ENCODE data around the gene MYF5. TPM values are rescaled to one million over a fixed set of nuclear protein-coding genes. Genes with fewer than 3 reads are reported as not detected.

The MYF5 gene
- total and polyA plus RNA-seq, 9 donors = 26.0 to 37.0 (median 31.8) TPM

DNA sequence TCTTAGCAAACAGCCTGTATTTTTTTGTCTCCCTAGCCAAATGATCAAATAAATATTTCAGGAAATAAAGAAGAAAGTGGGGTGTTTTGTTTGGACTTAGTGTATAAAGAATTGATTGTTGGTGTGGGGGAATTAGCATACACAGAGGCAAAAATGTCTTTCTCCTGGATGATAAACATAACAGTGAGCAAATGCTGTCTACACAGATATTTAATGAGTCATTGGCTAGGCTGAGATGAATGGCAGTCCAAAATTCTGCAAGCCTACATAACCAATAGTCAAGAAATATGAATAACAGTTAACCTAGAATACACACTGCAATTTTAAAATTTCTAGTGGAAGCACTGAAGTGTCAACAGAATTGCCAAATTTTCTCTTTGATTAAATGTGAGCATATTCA lies 35.8 kb downstream of the MYF5 start:
- DNase-seq = no peak

DNA sequence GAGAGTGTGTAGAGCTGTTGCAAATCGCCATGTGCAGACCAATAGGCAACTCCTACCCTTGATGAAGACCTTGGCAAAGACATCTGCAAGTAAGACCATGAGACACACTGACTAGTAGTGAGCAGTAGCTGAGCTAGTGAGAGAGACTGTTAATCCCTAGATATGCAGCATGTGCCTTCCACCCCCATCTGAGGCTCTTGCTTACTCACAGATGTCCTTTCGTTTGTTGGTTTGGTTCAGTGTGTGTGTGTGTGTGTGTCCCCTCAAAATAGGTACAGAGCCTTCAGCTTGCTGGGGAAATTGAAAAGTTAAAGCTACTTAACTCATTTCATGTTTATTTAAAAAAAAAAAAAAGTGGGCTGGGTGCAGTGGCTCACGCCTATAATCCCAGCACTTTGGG lies 37.6 kb downstream of the MYF5 start:
- no CpG with 5 or more reads among the region's 3 CpGs for WGBS (ENCODE audit: insufficient coverage)
- peaks cover 2% of the 10 kb centered on the region for H3K4me1 ChIP-seq (ENCODE audit: control insufficient read depth, insufficient read depth, low read length)
- no peaks in the 10 kb centered on the region for H3K9me3 ChIP-seq (replicated peaks; ENCODE audit: control insufficient read depth, low read depth, low read length)
- H3K4me3 ChIP-seq (ENCODE audit: low read length) = no peak overlapping the region
- DNase-seq = peak; percentile 36
- H3K27me3 ChIP-seq (ENCODE audit: control insufficient read depth, insufficient read depth, low read length) = no peaks in the 10 kb centered on the region
- no peak overlapping the region for H3K27ac ChIP-seq (ENCODE audit: low read length)
- H3K36me3 ChIP-seq (ENCODE audit: control insufficient read depth, insufficient read depth, low read length) = no peaks in the 10 kb centered on the region

More for the DNA sequence above, 35.8 kb downstream of the MYF5 start:
- H3K9me3 ChIP-seq (replicated peaks; ENCODE audit: control insufficient read depth, low read depth, low read length) = no peaks in the 10 kb centered on the region
- H3K4me3 ChIP-seq (ENCODE audit: low read length) = no peak overlapping the region
- H3K27ac ChIP-seq (ENCODE audit: low read length) = no peak overlapping the region
- H3K36me3 ChIP-seq (ENCODE audit: control insufficient read depth, insufficient read depth, low read length) = no peaks in the 10 kb centered on the region
- H3K27me3 ChIP-seq (ENCODE audit: control insufficient read depth, insufficient read depth, low read length) = no peaks in the 10 kb centered on the region
- peaks cover 2% of the 10 kb centered on the region for H3K4me1 ChIP-seq (ENCODE audit: control insufficient read depth, insufficient read depth, low read length)

- Histone ChIP-seq H3K4me1 (ENCODE audit: control insufficient read depth, insufficient read depth, low read length) (peaks cover 2% of the 10 kb centered on the region), H3K36me3 (ENCODE audit: control insufficient read depth, insufficient read depth, low read length) (no peaks in the 10 kb centered on the region), H3K4me3 (ENCODE audit: low read length) (no peak overlapping the region), H3K9me3 (replicated peaks; ENCODE audit: control insufficient read depth, low read depth, low read length) (no peaks in the 10 kb centered on the region), H3K27me3 (ENCODE audit: control insufficient read depth, insufficient read depth, low read length) (no peaks in the 10 kb centered on the region), H3K27ac (ENCODE audit: low read length) (no peak overlapping the region)
- WGBS (ENCODE audit: insufficient coverage) = no CpG with 5 or more reads among the region's 1 CpG
- DNase-seq = no peak
These were observed 40.2 kb downstream of the MYF5 start for GRCh38 chr12:80756875-80757274.

DNA sequence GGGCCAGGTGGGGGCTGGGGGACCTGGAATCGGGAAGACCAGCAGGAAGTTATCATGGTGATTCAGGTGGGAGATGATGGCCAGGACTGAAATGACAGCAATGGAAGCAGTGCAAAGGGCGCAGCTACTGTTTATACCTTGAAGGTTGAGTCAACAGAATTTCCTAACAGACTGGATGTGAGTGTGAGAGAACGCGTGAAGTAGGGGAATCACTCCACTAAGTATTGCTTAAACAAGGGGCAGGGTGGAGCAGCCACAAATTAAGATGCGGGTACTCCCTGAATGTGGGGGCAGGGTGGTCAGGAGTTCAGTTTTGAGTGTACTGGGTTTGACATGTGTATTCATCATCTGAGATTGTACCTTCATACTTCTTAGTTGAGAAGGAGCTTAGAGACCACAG lies 45.1 kb downstream of the MYF5 start:
- Histone ChIP-seq H3K27ac (ENCODE audit: low read length) (no peak overlapping the region), H3K36me3 (ENCODE audit: control insufficient read depth, insufficient read depth, low read length) (no peaks in the 10 kb centered on the region), H3K9me3 (replicated peaks; ENCODE audit: control insufficient read depth, low read depth, low read length) (no peaks in the 10 kb centered on the region), H3K27me3 (ENCODE audit: control insufficient read depth, insufficient read depth, low read length) (no peaks in the 10 kb centered on the region), H3K4me1 (ENCODE audit: control insufficient read depth, insufficient read depth, low read length) (no peaks in the 10 kb centered on the region), H3K4me3 (ENCODE audit: low read length) (no peak overlapping the region)
- WGBS (ENCODE audit: insufficient coverage) = 84% methylated on average over 4 of the region's 5 CpGs
- DNase-seq = no peak

- H3K4me3 ChIP-seq (ENCODE audit: low read length) = no peak overlapping the region
- no CpG with 5 or more reads among the region's 4 CpGs for WGBS (ENCODE audit: insufficient coverage)
- no peaks in the 10 kb centered on the region for H3K4me1 ChIP-seq (ENCODE audit: control insufficient read depth, insufficient read depth, low read length)
- H3K27me3 ChIP-seq (ENCODE audit: control insufficient read depth, insufficient read depth, low read length) = no peaks in the 10 kb centered on the region
- H3K9me3 ChIP-seq (replicated peaks; ENCODE audit: control insufficient read depth, low read depth, low read length) = no peaks in the 10 kb centered on the region
- H3K27ac ChIP-seq (ENCODE audit: low read length) = no peak overlapping the region
- no peaks in the 10 kb centered on the region for H3K36me3 ChIP-seq (ENCODE audit: control insufficient read depth, insufficient read depth, low read length)
- peak; percentile 71 for DNase-seq
These were observed 47.2 kb downstream of the MYF5 start for GRCh38 chr12:80763874-80764273.

DNA sequence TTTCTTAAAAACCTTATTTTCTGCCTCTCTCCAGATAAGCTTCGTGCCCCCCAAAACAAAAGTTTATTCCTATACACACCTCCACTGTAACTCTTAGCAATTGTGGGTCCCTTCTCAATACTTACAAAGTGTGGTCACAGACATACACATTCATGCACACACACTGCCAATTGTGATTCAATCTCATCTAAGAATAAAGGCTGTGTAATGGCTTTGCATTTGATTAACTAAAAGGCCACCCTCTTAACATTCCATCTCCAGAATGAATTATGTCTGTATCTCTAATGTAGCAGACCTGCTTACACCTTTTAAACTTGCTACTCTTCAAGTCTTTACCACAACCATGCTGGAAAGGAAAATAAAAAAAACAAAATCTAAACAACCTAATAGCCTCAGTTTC lies 49.5 kb downstream of the MYF5 start:
- Histone ChIP-seq H3K4me1 (ENCODE audit: control insufficient read depth, insufficient read depth, low read length) (no peaks in the 10 kb centered on the region), H3K9me3 (replicated peaks; ENCODE audit: control insufficient read depth, low read depth, low read length) (no peaks in the 10 kb centered on the region), H3K4me3 (ENCODE audit: low read length) (no peak overlapping the region), H3K27me3 (ENCODE audit: control insufficient read depth, insufficient read depth, low read length) (no peaks in the 10 kb centered on the region), H3K36me3 (ENCODE audit: control insufficient read depth, insufficient read depth, low read length) (no peaks in the 10 kb centered on the region), H3K27ac (ENCODE audit: low read length) (no peak overlapping the region)
- WGBS (ENCODE audit: insufficient coverage) = 100% methylated on average over 1 of the region's 1 CpG
- DNase-seq = no peak

GRCh38 chr12:80766897-80767296 lies 50.2 kb downstream of the MYF5 start:
- Histone ChIP-seq H3K4me1 (ENCODE audit: control insufficient read depth, insufficient read depth, low read length) (no peaks in the 10 kb centered on the region), H3K36me3 (ENCODE audit: control insufficient read depth, insufficient read depth, low read length) (no peaks in the 10 kb centered on the region), H3K27me3 (ENCODE audit: control insufficient read depth, insufficient read depth, low read length) (no peaks in the 10 kb centered on the region), H3K4me3 (ENCODE audit: low read length) (no peak overlapping the region), H3K27ac (ENCODE audit: low read length) (no peak overlapping the region), H3K9me3 (replicated peaks; ENCODE audit: control insufficient read depth, low read depth, low read length) (no peaks in the 10 kb centered on the region)
- no peak for DNase-seq
- no CpG with 5 or more reads among the region's 2 CpGs for WGBS (ENCODE audit: insufficient coverage)

Other genes with a start within 250 kb of the MYF5 start
- 105 TPM for gene MYF6, start 9.3 kb upstream of the MYF5 start, total RNA-seq
- 100 to 1,000 TPM in 2 of 8 donors, 10 to 100 TPM in 6; 68.5 to 104 (median 87.7) TPM for gene MYF6, start 9.3 kb upstream of the MYF5 start, polyA plus RNA-seq (ENCODE audit: insufficient read depth in 1 of 8, insufficient read length in 8 of 8, low replicate concordance in 1 of 8)
- 3.1 TPM for gene LIN7A, start 221.0 kb downstream of the MYF5 start, total RNA-seq
- 1 to 10 TPM; 2.3 to 4.0 (median 2.5) TPM for gene LIN7A, start 221.0 kb downstream of the MYF5 start, polyA plus RNA-seq (ENCODE audit: insufficient read depth in 1 of 8, insufficient read length in 8 of 8, low replicate concordance in 1 of 8)